Hepatic stellate cell (primary cell): ENCODE measurements around the gene TMEM140.
"Not testable (repeated sequence)": the region's sequence is repeated elsewhere in the genome, so short reads cannot be mapped to it uniquely, and the experiment has no call there.

ENCODE experiments used
- DNase-seq: peaks from one replicate; pipeline ENCODE4 v3.0.0; 2011; ENCODE audit warnings: low spot score

Gene TMEM140

DNA sequence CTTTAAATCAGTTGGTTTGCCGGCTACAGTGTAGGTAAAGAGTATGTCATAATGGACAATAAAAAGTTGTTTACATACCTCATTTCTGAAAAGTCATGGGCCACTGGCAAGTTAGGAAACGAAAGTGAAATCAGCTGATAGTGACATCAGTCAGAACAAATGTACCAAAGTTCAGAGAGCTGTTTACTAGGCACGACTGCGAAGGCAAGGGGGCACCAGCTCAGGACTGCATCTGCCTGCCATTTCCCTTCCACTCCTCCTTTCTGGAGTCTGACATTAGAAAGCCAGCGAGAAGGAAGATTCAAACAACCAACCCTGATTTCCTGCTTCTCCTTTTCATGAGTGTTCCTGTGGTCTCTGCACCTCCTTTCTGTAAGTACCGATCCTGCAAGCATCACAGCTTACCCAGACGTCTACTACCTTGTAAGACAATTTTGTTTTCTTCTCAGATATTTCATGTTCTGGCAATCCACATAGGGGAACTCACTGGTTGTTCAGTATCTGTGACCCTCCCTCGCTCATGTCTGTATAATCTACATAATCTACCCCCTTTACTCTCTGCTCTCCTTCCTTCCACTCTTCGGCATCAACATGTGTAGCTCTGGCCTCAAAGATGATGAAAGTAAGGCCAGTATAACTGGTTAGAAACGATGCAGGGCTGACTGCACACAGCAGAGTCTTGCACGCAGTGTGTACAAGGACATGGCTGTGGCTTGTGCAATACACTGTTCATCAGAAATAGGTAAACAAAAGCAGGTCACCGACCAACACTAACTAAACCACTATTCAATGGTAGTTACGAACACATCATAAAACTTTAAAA, at the start of gene TMEM140:
Gene TMEM140, plus strand, starts transcription at position 174 of the 823 bp plus-strand sequence. CDS start 16,370 bp downstream, outside the sequence.
- DNase-seq: no peak

DNA sequence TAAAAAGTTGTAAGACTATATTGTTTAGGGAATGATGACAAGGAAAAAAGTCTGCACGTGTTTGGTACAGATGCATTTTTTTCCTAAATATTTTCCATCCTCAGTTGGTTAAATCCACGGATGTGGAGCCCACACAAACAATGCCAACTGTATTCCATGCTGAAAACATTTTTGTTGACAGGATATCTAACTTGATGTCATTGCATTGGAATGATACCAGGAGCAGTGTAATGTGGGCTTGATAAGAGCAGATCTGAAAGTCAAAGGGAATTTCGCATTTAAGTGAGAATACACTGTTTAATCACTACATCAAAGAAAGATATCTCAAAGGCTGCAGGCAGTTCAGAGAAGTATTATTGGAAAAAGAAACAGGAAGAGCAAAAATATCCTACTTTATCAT, 49.5 kb upstream of the TMEM140 start:
- no peak for DNase-seq

DNA sequence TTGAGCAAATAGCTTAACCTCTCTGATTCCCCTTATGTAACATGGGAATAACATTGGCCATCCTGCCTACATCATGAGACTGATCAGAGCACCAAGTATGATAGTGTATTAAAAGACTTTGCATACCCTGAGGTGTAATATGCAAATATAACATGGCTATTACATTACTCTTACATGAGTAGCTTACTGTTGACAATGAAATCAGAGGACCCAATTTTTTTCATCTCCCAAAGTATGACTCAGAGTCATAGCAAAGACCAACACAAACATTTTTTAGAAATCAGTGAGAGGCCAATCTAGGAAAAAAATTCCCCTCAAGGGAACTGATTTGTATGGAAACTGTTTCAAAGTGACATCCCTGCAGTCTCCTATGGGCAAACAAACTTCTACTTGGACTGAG, 47.0 kb upstream of the TMEM140 start:
- peak; percentile 1 for DNase-seq

DNA sequence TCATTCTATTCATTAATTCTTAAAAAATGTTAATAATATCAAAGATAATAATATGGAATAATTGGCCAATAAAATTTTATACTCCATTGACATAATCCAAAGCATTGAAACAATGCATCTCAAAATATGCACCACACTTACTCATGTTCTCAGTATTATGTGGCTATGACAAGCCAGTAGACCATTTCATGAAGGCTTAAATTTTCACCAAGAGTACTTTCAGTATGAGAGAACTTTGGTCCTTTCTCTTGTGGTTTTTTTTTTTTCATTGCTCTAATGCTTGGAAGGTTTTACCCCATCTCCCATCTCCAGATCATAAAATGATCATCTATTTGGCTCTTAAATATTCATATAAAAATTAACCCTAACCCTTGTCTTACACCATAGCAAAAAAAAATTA, 45.5 kb upstream of the TMEM140 start:
- no peak for DNase-seq

DNA sequence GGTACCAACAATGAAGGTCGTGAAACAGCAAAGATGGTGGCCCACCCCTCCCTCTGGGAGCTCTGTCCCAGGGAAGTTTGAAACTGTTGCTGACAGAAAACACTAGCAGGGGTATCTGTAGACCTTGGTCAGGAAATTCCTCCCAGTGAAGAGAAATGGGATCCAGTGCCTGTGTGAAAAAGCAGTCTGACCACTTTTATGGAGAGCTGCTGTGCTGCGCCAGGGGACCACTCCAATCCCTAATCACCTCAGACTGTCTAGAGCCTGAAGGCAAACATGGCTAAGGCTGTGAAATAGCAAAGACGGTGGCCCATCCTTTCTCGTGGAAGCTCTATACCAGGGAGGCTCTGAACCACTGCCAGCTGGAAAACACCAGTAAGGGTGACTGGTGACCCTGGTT, 38.3 kb upstream of the TMEM140 start:
- DNase-seq: no peak

DNA sequence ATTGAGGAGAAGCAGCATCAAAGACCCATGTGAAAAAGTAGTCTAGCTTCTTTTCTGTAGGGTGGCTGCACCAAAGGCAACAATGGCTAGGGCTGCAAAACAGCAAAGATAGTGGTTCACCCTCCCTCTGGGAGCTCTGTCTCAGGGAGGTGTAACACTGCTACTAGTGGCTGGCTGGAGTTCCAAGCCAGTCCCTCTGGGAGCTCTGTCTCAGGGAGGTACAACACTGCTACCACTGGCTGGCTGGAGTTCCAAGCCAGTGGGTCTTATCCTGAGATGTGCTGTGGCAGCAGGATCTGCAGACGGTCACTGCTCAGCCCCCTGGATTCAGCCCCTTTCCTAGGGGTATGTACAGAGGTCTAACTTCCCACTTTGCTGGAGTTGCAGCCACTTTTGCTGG, 37.9 kb upstream of the TMEM140 start:
- DNase-seq: no peak

DNA sequence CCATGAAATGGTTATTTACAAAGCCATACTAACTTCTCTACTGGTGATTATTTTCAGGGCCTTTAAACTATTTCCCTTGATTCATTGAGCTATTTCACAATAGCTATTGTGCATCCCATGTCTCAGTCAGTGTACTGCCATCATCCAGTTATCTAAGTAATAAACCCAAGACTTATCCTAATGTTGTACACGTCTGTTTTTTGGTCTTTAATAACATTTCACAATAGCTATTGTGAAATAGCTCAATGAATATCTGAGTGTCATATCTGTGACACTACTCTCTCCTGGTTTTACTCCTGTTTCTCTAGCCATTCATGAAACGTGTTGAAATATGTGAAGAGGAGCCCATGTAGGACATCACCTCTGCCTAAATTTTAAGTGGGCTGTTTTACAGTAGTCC, 36.5 kb upstream of the TMEM140 start:
- no peak for DNase-seq

DNA sequence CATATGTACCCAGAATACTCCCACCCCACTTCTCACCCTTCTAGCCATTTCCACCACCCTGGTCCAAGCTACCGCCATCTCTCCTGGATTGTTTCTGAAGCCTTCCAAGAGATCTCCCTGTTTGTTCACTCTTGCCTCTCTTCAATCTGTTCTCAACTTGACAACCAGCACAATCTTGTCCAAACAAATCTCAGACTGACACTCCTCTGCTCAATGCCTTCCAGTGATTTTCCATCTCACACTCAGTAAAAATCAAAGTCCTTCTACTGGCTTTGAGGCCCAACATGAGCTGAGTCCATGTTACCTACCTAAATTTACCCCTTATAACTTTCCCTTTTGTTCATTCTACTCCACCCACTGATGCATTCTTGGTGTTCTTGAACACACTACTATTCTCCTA, 33.2 kb upstream of the TMEM140 start:
- DNase-seq: no peak

DNA sequence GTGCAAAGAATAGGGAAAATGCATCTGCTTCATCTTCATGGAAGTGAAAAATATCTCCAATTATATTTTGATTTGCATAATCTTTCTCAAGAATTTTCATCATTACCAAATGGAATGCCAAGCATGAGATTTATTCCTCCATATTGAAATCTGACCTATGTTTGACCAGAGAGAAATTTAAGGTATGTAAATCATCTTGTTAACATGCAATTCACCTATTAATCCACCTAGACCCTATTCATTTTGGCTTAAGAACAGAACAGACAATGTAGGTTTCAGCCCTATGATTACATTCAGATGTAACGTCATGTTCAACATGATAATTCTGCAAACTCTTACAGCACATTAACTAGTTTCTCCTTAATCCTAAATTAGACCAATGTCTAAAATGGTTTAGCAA, 30.8 kb upstream of the TMEM140 start:
- no peak for DNase-seq

DNA sequence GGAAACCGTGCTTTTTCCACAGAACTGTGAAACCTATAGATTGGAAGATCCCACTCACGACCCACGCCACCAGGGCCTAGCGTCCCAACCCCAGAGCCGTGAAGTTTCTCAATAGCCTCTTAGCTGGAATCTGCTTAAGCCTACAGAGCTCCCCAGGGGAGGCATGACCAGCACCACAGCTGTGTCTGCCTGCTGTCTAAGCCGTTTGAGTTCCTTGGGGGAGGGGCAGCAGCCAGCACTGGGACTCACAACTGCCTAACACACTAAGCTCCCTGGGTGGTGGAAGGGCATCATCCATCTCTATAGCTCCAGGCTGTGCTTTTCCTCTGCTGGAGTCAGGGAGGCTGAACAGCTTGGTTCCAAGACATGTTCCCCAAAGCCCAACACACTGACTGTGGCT, 26.0 kb upstream of the TMEM140 start:
- DNase-seq: no peak

DNA sequence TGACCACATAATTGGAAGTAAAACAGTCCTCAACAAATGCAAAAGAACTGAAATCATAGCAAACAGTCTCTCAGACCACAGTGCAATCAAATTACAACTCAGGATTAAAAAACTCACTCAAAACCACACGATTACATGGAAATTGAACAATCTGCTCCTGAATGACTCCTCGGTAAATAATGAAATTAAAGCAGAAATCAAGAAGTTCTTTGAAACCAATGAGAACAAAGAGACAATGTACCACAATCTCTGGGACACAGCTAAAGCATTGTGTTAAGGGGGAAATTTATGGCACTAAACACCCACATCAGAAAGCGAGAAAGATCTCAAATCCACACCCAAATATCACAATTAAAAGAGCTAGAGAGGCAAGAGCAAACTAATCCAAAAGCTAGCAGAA, 23.2 kb upstream of the TMEM140 start:
- DNase-seq: not testable (repeated sequence)

DNA sequence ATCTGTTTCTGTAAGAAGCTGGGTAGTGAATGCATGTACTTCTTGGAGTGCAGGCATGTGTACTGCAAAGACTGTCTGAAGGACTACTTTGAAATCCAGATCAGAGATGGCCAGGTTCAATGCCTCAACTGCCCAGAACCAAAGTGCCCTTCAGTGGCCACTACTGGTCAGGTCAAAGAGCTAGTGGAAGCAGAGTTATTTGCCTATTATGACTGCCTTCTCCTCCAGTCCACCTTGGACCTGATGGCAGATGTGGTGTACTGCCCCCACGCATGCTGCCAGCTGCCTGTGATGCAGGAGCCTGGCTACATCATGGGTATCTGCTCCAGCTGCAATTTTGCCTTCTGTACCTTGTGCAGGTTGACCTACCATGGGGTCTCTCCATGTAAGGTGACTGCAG, 18.9 kb upstream of the TMEM140 start:
- no peak for DNase-seq

DNA sequence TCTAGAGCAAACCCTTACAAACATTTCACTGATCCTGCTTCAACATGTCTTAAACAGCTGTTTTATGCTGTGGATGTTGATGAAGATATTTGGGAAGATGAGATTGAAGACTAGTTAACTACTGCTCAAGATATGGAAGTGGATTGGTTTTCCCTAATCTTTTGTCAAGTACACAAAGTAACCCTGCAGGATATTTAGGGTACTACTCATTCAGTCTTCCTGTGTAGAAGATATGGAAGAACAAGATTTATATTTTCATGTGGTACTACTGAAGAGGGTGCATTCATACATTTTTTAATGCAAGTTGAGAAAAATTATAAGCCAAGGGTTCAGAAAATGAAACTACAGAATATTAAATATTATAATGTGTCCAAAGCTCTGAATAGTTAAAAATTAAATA, 18.3 kb upstream of the TMEM140 start:
- DNase-seq: no peak

DNA sequence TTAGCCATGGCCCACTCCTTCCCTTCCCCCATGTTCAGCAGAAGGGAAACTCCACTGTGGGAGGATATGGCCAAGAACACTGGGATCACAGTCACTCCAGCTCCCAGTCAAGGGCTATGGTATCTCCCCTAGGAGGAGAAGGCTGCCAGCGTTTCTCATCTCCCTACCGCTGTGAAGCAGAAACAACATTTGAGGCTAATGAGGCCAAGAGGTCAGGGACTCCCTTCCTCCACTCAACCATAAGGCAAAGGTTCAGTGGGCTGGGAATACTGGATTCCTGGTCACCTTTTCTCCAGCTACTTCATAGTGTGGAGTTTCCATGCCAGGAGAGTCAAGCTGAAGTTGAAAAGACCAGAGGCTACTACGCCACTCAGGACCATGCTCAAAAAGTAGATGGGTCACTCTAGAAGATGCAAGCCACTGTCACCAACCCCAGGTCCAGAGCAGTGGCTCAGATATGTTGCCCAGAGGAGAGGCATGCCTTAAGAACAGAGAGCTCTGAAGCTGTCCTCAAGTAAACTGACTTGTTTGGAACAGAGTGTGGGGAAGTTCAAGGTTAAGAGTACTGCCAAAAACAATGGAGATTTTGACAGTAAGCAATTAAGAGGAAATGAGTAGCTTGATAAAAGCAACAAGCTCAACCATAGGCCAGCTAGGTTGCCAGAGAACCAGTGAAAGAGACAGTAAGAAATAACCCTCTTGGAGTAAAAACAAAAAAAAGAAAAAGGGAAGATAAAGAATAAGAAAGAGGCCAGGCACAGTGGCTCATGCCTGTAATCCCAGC, 3.8 kb upstream of the TMEM140 start:
- DNase-seq: no peak

DNA sequence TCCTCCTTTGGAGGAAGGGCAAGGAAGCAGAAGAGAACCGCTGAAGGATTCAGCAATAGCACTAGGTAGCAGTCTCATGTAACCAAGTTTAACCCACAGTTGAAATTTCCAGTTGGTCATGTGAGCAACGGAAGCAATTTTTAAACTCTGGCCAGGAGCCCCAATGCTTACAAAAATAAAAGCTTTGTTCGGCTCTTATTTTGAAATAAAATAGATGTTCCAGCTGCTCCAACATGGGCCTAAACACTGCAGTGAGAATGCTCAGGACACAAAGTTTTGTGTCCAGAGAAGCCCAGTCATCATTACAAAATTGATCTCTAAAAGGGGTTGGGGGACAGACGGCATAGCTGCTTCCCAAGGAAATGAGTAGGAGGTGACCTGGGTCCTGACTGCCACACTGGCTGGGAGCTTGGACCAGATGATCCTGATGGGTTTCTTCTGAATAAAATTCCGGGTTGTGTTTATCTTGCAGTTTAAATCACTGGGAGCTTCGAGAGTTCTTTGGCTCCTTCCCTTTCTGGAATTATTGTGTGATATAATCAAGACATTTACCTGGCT, 452 bp upstream of the TMEM140 start:
- DNase-seq: no peak

DNA sequence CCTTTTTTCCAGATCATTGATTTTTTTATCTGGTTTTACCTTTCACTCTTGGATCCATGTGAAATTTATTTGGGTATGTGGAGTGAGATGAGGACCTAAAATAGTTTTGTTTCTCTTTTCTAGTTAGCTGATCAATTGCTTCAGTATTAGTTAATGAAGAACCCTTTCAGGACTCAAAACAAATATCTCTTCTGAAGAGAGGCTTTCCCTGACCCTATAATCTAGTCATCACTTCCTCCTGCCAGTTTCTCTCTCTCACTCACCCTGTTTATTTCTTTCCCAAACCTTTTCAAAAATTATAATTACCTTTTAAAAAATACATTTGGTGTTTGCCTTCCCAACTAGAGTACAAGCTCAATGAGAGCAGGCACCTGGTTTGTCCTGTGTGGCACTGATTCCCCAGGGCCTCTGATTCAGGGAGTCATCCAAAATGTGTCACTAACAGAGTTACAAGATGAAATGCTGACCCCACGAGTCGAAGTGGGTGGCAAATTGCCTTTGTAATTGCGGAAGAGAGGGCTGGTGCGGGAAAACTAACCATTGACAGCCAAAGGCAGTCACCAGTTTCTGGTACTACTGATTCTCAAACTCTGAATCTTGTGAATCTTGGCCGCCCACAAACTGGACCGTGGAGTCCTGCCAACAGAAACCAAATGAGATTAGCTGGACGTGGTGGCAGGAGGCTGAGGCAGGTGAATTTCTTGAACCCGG, 2.4 kb downstream of the TMEM140 start:
- DNase-seq: no peak

DNA sequence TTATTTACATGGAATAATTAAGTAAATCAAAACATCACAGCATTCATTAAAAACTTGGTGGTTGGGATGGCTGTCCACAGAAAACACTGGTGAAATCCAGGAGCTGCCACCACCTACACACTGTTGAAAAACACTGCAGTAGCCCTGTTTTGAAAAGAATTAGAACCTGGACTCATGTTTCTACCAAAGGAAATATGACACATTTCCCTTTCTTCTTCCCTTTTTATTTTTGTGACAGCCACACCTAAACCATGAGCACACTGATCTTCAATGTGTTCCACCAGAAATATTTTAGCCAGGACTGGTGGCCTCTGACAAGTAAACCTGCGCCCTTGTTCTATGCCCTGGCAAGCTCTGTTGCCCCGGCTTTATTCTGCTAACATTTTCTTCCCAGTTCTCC, 3.3 kb downstream of the TMEM140 start:
- no peak for DNase-seq

DNA sequence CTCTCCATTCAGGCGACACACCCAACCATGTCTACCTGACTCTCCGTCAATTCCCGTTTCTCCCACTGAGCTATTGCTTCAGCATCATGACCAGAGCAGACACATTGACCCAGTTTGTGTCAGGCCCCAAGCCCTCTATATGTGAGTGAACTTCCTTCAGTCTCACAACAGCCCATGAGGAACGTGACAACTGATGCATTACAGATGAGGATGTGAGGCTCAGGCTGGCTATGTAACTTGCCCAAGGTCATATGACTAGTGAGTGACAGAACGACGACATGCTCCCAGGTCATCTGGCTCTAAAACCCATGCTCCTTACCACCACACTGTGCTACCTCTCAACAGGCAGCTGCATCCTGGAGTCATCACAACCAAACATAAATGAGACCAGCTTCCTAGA, 3.7 kb downstream of the TMEM140 start:
- no peak for DNase-seq

DNA sequence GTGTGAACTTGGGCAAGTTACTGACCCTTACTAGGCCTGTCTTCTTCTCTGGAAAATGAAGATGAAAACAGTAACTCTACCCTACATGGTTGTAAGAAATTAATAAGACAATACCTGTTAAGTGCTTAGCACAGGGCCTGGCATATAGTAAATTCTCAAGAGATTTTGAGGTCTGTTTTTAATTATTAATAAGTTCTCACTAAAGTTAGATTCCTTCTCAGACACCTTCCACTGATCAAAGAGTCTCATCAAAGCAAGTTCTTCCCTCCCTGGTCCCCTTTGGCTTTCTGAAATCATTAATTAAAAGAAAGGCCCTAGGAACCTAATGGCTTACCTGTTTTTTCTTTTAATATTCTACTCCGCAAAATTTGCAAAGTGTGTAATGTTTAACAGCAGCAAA, 4.6 kb downstream of the TMEM140 start:
- no peak for DNase-seq

DNA sequence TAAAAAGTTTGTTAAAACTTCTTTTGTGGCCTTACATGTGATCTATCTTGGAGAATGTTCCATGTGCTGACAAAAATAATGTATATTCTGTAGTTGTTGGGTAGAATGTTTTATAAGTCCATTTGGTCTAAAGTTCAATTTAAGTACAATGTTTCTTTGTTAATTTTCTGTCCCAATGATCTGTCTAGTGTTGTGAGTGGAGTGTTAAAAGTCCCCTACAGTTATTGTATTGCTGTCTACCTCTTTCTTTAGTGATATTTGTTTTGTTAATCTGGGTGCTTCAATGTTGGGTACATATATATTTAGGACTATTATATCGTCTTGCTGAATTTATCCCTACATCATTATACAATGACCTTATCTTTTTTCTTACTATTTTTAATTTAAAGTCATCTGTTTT, 6.9 kb downstream of the TMEM140 start:
- no peak for DNase-seq

DNA sequence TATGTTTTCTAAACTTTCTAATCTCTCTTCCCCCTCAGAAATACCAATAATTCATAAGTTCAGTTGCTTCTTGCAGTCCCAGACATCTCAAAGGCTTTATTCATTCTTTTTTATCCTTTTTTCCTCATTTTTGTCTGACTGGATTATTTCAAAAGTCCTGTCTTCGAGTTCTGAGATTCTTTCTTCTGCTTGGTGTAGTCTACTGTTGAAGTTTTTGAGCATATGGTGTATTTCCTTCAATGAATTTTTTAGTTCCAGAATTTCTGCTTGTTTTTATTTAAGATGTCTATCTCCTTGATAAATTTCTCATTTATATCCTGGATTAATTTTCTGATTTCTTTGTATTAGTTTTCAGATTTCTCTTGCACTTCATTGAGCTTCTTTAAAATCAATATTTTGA, 8.4 kb downstream of the TMEM140 start:
- DNase-seq: no peak

DNA sequence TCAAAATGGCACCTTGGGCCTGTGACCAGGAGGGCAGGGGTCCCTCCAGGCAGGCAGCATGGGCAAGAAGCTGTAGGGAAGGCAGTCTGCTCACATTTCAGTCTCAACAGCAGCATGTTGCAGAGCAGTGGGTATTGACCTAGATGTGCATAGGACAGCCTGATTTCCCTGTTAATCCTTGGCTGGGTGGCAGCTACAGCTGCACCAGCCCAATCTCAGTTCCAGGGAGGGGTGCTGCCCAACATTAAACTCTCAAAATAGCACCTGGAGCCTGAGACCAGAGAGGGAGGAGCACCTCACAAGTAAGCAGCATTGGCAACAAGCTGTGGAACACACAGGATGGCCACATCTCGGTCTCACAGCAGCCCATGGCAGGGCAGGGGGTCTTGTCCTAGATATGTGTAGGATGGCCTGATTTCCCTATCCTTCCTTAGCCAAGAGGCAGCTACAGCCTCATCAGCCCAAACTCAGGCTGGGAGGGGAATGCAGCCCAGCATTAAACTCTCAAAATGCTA, 10.3 kb downstream of the TMEM140 start:
- no peak for DNase-seq
